ENCODE data around the gene CD83.

GRCh38 chr6:14086701-14087100 lies 30.9 kb upstream of the CD83 start:
- TF ChIP-seq, protein P1, sequence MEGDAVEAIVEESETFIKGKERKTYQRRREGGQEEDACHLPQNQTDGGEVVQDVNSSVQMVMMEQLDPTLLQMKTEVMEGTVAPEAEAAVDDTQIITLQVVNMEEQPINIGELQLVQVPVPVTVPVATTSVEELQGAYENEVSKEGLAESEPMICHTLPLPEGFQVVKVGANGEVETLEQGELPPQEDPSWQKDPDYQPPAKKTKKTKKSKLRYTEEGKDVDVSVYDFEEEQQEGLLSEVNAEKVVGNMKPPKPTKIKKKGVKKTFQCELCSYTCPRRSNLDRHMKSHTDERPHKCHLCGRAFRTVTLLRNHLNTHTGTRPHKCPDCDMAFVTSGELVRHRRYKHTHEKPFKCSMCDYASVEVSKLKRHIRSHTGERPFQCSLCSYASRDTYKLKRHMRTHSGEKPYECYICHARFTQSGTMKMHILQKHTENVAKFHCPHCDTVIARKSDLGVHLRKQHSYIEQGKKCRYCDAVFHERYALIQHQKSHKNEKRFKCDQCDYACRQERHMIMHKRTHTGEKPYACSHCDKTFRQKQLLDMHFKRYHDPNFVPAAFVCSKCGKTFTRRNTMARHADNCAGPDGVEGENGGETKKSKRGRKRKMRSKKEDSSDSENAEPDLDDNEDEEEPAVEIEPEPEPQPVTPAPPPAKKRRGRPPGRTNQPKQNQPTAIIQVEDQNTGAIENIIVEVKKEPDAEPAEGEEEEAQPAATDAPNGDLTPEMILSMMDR (IDR thresholded peaks at IDR 0.05): no peak
- TF ChIP-seq EZH2 (IDR thresholded peaks at IDR 0.05; ENCODE audit: borderline replicate concordance, insufficient read depth, low read depth, low read length, poor library complexity, severe bottlenecking): no peak

Measured in B cell (primary cell).